ENCODE measurements around the gene FAH.

- no peak for TF ChIP-seq CTCF (optimal IDR thresholded peaks at IDR 0.05 in 1 of 3, IDR thresholded peaks at IDR 0.05 in 1 of 3, conservative IDR thresholded peaks at IDR 0.05 in 1 of 3; ENCODE audit: extremely low read depth in 1 of 3, insufficient read depth in 2 of 3, low read length in 3 of 3)
- no peak for TF ChIP-seq EZH2 (IDR thresholded peaks at IDR 0.05; ENCODE audit: low read length)
Observed at GRCh38 chr15:80199869-80200268, 47.1 kb downstream of the FAH start.

All from keratinocyte (primary cell).